GM18907 (cell line): ENCODE results near the gene AARS1.
"Not testable (repeated sequence)": the region's sequence is repeated elsewhere in the genome, so short reads cannot be mapped to it uniquely, and the experiment has no call there.

Experiments used
- ATAC-seq: cut with Tn5 transposase; IDR thresholded peaks from one replicate; pipeline ENCODE4 v1.9.1; 2021; ENCODE audit warnings: mild to moderate bottlenecking, moderate library complexity; ENCODE audit not compliant: unreplicated experiment

Gene AARS1

GRCh38 chr16:70289229-70290094, at the start of gene AARS1:
AARS1 (minus strand) TSS chr16:70289506; CDS start chr16:70282763, 6,743 bp downstream.
- peak; percentile 97 for ATAC-seq

GRCh38 chr16:70337814-70338213, 48.5 kb upstream of the AARS1 start:
- ATAC-seq, result no peak

- not testable (repeated sequence) for ATAC-seq
Observed at GRCh38 chr16:70332728-70333127, 43.4 kb upstream of the AARS1 start.

GRCh38 chr16:70331588-70332358, 42.5 kb upstream of the AARS1 start:
- no peak for ATAC-seq

- ATAC-seq, result no peak
Observed at GRCh38 chr16:70331091-70331490, 41.8 kb upstream of the AARS1 start.

GRCh38 chr16:70324998-70325747, 35.9 kb upstream of the AARS1 start:
- ATAC-seq, result no peak

GRCh38 chr16:70320121-70320520, 30.8 kb upstream of the AARS1 start:
- ATAC-seq, result no peak

- ATAC-seq, result not testable (repeated sequence)
Observed at GRCh38 chr16:70307726-70308125, 18.4 kb upstream of the AARS1 start.

GRCh38 chr16:70306880-70307279, 17.6 kb upstream of the AARS1 start:
- ATAC-seq, result no peak

GRCh38 chr16:70304892-70305448, 15.7 kb upstream of the AARS1 start:
- no peak for ATAC-seq

- ATAC-seq, result no peak
Observed at GRCh38 chr16:70302745-70303144, 13.4 kb upstream of the AARS1 start.

- ATAC-seq, result no peak
Observed at GRCh38 chr16:70301121-70301520, 11.8 kb upstream of the AARS1 start.

GRCh38 chr16:70298988-70299938, 10.0 kb upstream of the AARS1 start, which contains the start of gene DDX19B:
DDX19B (plus strand) TSS chr16:70299186; CDS start chr16:70299298, 112 bp downstream.
- peak; percentile 85 for ATAC-seq

- ATAC-seq, result no peak
Observed at GRCh38 chr16:70295634-70296033, 6.3 kb upstream of the AARS1 start.

GRCh38 chr16:70294385-70295025, 5.2 kb upstream of the AARS1 start:
- no peak for ATAC-seq

- not testable (repeated sequence) for ATAC-seq
Observed at GRCh38 chr16:70292148-70292547, 2.8 kb upstream of the AARS1 start.

GRCh38 chr16:70290949-70291519, 1.7 kb upstream of the AARS1 start:
- ATAC-seq, result no peak

GRCh38 chr16:70287304-70287971, 1.9 kb downstream of the AARS1 start:
- ATAC-seq, result not testable (repeated sequence)
